HG03025 (cell line): ENCODE measurements around the gene PLXNA3.

ENCODE experiments used
- ATAC-seq: cut with Tn5 transposase; IDR thresholded peaks from one replicate; pipeline ENCODE4 v1.9.1; 2021; ENCODE audit warnings: mild to moderate bottlenecking, moderate library complexity; ENCODE audit not compliant: unreplicated experiment, low FRiP score

Gene PLXNA3

GRCh38 chrX:154476821-154477220 is 18.7 kb downstream of the PLXNA3 start:
- no peak for ATAC-seq

GRCh38 chrX:154477891-154478477 is 19.9 kb downstream of the PLXNA3 start:
- no peak for ATAC-seq

- ATAC-seq: peak; percentile 75
Observed at GRCh38 chrX:154478728-154479622, 20.9 kb downstream of the PLXNA3 start, which contains the start of gene LAGE3. LAGE3 (minus strand) TSS chrX:154479281; CDS start chrX:154478915, 366 bp downstream.

- no peak for ATAC-seq
Observed at GRCh38 chrX:154481195-154481594, 23.1 kb downstream of the PLXNA3 start.

DNA sequence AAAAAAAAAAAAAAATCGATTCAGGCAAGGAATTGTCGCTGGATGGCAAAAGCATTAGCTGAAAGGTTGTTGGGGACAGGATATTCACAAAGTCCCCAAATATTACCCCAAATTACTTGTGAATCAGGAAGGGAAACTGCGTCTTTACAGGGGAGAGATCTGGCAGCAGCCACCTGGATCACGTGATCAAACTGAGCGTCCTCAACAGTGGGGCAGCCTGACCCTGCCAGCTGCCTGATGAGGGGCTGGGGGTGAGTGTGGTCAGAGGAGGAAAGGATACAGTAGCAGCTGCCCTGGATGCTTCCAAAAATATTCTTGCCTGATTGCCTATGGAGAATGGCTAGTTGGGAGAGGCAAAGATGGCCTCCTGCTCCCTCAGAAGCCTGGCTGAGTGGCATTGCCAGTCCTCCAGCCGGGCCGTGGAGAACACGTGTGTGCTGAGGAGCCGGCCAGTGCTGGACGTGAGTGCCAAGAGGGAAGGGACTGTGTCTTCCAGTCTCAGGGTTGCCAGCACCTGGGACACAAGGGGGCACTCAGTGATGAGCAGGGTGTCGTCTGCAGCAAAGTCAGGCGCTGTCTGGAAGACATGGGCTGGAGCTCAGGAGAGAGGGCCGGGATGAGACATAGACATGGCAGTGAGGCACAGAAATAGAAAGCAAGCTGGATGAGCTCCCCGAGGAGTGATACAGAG is 24.0 kb downstream of the PLXNA3 start:
- ATAC-seq: no peak

GRCh38 chrX:154482786-154483185 is 24.7 kb downstream of the PLXNA3 start:
- ATAC-seq: no peak

GRCh38 chrX:154483325-154483724 is 25.2 kb downstream of the PLXNA3 start:
- no peak for ATAC-seq

DNA sequence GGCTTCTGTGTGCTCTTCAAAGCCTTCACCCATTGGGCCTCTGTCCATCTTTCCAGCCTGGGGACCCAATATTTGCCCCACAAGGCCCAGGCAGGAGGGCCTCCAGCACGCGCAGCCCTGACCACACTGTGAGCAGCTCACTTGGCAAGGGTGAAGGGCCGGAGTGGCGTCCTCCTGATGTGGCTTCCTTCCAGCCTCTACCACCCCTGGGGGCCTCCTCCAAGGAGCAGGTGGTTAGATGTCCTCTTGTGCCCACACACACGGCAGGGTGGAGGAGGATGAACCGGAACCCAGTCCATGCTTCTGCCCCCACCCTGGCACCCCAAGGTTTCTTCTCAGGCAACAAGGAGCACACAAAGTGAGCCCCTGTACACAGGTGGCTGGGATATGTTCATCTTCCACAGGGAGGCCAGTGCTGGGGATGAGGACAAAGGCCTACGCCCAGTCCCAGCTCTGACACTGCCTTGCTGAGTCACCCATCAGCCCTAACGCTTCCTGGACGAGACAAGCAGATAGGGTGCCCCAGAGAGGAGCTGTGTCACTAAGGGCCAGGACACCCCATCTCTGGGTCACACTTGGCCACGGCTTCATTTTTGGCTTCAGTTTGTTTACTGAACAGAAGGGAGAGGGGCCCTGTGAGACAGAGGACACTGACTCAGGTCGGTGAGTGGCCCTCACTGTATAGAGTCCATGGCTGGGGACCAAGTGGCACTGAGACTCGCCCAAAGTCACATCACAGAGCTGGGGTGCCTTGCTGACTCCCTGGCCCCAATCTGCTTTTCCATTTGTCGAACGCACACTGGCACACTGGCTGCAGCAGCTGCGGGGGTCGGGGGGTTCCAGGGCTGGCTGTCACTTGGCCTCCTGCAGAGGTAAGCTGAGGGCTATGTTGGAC is 26.4 kb downstream of the PLXNA3 start:
- ATAC-seq: no peak

- ATAC-seq: no peak
Observed at GRCh38 chrX:154485150-154486051, 27.3 kb downstream of the PLXNA3 start.

DNA sequence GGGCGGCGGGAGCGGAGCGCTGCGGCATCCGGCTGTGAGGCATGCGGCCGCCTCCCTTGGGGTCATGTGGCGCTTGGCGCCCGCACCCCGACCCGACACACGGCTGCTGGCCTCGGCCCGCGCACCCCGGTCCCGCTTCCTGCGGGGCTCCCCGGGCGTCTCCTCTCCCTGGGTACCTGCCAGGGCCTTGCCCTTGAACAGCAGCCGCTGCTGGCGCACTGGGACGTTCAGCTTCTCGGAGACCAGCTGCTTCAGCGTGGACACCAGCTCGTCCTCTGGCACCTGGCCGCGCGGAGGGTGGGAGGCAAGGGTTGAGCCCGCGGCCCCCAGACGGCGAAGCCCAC is 27.9 kb downstream of the PLXNA3 start:
- ATAC-seq: no peak

GRCh38 chrX:154486396-154487207 is 28.5 kb downstream of the PLXNA3 start, which contains the start of gene UBL4A:
UBL4A (minus strand) TSS chrX:154486615; CDS start chrX:154486584, 31 bp downstream.
- no peak for ATAC-seq

GRCh38 chrX:154487518-154488290 is 29.6 kb downstream of the PLXNA3 start:
- ATAC-seq: no peak

- no peak for ATAC-seq
Observed at GRCh38 chrX:154488336-154489075, 30.4 kb downstream of the PLXNA3 start.

DNA sequence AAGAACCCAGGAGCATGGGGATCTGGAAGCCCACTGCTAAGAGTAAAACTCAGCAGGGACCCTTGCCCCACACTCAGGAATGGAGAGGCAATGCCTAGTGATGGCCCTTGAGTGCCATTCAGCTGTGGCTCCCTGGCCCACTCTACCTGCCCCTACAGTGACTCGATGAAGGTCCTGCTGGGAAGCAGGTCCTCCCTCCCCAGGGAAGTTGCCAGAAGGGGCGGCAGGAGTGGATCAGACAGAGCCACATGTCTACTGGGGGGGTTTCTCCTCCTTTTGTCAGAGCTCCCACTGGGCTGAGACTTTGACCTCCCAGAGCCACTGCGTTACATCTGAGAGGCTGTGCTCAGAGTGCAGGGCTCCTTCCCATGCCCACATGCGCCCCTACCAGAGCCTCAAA is 31.1 kb downstream of the PLXNA3 start:
- ATAC-seq: no peak

- peak; percentile 25 for ATAC-seq
Observed at GRCh38 chrX:154490021-154490413, 31.9 kb downstream of the PLXNA3 start.

DNA sequence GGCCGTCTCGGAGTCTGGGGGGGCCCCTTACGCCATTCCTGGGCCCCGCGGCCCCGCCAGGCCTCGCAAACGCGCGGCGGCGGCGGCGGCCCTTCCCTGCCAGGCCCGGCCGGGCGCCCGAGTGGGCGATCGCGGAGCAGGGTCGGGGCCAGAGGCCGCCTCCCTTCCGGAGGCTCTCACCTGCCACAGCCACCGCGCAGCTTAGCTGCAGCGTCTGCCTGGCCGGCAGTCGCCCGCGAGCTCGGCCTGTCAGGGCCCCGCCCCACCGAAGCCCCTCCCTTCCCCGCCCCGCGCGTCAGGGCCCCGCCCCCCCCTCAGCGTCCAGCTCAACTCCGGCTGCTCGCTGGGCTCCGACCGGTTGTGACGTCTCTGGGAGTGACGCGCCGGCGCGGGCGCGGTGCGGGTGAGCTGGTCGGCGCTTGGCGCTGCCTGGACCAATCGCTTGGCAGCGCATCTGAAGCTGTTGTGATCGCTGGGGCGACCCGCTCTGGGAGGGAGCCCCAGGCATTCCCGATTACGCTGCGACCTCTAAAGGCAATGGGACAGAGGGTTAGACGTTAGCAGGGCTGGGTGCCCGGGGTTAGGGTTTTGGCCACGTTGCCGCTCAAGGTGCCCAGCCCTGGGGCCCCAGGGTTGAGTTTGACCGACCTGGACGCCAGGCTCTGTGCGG is 32.5 kb downstream of the PLXNA3 start, which contains the start of gene SLC10A3:
SLC10A3 (minus strand) TSS at position 216 of the 670 bp plus-strand sequence. CDS start 1,689 bp downstream, outside the sequence.
- ATAC-seq: peak; percentile 50
